CD4-positive, alpha-beta T cell treated with Interleukin-6 at 100 ng/mL for 8 hours (primary cell): ENCODE results near the gene RNF43.
A peak's percentile ranks its signal among the peaks of the same experiment; 100 is the strongest.

ENCODE experiments used
- DNase-seq: peaks from one replicate; pipeline ENCODE4 v3.0.0-alpha.2; 2020; ENCODE audit warnings: mixed read lengths, low spot score

Gene RNF43

DNA sequence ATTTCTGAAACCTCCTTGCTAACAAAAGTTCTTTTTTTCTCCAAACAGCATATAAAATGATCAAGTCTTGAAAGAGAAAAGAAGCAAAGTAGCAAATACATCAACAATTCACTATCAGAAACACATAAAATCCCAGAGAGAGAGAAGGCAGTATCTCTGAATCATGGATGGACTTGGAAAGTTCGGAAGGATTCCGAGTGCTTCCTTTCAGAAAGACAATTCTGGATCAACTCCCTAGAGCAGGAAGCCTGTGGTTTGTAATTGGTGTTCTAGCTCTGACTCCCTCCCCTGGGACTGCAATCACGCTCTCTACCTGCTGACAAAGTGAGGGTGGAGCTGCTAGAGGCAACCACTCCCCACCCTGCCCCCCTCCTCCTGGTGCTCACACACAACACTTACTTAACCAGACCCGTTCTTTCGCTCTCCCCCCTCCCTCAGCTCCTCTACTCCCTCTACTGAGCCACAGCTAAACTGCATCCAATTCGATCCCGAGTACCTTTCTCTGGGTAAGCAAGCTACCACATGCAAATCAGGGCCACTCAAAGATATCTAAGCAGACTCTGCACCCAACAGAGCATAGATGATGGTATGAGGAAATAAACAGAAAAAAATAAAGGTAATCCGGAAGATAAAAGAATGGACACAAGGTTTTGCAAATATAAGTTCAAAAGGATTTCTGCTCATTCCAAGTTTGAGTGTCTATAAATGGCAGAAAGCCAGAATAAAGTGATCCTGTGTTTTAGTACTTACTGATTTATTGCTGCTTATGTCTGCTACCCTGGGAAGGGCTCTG is at the start of gene RNF43:
TSS of gene RNF43 (minus strand) at position 235 of the 793 bp plus-strand sequence. CDS start 1,957 bp downstream, outside the sequence.
- peak; percentile 93 for DNase-seq

DNA sequence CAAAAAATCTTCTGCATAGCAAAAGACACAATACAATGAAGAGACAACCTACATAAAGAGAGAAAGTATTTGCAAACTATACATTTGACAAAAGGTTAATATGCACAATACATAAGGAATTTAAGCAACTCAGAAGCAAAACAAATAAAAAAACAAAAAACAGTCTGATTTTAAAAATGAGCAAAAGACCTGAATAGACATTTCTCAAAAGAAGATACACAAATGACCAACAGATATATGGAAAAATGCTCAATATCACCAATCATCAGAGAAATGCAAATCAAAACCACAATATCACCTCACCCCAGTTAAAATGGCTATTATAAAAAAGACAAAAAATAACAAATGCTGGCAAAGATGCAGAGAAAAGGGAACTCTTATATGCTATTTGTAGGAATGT is 38.2 kb upstream of the RNF43 start:
- no peak for DNase-seq

DNA sequence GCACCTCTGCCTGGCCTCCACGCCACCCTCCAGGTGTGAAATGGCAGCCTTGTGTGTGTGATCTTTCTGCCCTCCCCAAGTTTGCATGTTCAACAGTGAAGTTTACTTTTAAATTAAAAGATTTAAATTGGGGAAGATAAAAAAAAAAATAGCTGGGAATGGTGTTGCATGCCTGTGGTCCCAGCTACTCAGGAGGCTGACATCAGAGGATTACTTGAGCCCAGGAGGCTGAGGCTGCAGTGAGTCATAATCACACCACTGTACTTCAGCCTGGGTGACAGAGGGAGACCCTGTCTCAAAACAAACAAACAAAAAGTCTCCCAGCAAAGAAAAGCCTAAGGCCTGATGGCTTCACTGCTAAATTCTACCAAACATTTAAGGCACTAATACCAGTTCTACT is 35.4 kb upstream of the RNF43 start:
- DNase-seq, result no peak

DNA sequence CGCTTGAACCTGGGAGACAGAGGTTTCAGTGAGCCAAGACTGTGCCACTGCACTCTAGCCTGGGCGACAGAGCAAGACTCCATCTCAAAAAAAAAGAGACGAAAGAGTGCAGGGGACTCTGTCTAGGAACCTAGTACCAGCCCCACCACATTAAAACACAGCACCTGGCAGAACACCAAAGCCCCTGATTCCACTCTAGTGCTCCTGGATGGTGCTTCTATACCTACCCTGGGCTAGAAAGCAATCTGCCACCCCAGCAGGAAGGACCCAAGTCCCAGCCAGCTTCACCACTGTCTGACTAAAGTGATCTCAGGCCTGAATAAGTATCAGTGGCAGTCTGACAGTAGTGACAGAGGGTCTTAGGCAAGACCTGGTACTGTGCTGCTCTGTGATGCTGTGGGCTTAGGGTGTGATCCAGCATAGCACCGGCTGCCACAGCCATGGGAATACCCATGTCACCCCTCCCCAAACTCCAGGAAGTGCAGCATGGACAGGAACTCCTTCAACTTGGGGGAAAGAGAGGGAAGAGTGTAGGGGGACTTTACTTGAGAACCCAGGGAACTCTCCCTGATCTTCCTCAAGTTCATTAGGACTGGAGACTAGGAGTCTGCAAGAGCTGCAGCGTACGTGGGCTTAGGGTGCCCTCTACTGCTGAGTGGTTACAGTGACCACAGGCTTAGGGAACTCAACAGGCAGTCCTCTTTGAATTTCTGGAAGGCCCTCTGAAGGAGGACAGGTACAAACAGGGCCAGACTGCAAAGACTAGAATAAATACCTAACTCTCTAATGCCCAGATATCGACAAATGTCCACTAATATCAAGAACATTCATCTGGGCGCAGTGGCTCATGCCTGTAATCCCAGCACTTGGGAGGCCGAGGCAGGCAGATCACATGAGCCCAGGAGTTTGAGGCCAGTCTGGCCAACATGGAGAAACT is 30.0 kb upstream of the RNF43 start:
- peak; percentile 49 for DNase-seq

DNA sequence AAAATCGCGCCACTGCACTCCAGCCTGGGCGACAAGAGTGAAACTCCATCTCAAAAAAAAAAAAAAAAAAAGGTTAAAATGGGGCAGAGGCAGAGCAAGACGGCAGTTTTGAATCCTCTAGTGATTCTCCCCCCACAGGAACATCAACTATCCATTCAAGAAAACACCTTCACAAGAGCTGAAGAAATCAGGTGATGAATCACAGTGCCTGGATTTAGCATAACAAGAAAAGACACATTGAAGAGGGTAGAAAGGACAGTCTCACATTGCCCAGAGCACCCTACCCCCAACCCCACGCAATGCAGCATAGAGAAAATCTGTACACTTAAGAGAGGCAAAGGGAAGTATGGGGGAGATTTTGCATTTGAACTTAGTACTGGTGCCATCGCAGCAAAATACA is 28.8 kb upstream of the RNF43 start:
- DNase-seq, result no peak

DNA sequence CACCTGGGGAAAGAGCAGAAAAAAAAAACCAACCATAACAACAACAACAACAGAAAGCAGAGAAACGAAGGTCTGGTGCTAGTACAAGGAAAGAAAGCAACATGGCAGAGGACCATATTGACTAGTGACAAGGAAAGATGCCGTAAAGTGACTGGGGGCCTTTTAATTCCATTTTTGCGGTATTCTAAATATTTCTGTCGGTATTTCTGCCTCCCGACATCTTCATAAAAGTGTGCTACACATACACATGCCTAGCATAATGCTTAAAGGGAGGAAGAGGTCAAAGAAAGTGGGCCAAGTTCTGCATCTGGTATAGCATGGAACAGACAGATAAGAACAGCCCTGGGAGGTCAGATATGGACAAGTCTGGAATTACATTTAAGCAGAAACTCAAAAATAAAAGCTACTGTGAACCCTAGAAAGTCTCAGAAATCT is 19.5 kb upstream of the RNF43 start:
- DNase-seq, result no peak

DNA sequence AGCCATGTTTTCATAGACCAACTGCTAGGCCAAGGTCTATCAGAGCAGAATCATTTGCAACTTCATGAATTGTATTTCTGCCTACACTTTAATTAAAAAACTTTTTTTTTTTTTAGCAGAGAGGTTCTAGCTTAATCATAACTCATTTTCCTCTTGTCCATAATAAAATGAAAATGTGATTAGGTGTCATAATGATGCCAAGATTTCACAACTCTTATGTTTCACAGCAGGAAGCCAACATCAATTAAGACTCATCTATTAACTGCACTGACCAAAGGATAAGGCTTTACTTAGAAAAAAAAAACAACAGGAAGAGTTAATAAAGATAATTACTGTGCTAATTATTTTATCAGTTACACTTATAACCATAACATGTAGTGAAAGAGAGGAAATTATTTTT is 18.9 kb upstream of the RNF43 start:
- DNase-seq, result no peak

DNA sequence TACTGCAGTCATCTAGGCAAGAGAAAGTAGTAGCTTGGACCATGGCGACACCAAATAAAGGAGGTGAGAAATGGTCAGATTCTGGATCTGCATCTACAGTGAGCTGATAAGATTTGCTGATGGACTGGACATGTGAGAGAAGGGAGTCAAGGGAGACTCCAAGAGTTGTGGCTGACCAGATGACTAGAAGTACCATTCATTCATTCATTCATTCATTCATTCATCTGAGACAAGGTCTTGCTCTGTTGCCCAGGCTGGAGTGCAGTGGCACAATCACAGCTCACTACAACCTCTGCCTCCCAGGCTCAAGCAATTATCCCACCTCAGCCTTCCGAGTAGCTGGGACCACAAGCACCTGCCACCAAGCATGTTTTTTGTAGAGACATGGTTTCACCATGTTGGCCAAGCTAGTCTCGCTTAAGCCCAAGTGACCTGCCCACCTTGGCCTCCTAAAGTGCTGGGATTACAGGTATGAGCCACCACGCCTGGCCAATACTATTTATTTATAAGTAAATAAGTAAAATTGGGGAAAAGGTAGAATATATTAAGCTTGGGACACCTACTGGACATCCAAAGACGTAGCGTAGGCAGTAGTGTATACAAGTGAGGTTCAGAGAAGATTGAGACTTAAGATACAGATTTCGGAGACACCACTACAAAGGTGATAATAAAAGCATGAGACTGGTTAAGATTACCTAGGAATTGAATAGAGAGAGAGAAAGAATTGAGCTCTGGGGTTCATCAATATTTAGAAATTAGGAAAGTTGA is 15.7 kb upstream of the RNF43 start:
- DNase-seq, result no peak

DNA sequence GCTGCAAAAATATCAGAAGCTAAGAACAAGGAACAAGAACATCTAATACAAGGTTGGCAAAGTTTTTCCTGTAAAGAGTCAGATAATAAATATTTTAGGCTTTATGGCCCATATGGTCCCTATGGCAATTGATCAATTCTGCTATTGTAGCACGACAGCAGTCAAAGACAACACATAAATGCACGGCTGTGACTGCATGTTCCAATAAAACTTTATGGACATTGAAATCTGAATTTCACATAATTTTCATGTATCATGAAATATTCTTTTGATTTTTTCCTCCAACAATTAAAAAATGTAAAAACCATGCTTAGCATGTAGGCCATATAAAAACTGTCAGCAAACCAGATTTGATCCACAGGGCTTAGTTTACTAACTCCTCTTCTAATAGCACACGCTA is 10.5 kb upstream of the RNF43 start:
- DNase-seq, result no peak

DNA sequence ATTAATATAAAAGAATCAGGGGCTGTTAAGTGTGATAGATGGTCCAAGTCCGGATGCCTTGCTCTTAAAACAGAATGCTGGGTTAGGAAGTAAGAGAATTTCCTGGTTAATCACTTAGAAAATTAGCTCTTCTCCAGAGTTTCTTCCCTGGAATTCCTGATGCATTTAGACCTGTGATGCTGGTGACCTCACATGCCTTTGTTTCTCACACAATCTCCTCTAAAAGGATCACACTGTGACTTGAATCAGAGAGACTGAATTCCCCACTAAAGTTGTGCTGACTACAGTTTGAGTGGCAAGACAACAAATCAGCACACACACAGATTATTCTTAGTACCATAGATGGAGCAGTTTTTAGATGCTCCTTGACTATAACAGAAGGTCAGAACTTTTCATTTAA is 4.4 kb upstream of the RNF43 start:
- no peak for DNase-seq

DNA sequence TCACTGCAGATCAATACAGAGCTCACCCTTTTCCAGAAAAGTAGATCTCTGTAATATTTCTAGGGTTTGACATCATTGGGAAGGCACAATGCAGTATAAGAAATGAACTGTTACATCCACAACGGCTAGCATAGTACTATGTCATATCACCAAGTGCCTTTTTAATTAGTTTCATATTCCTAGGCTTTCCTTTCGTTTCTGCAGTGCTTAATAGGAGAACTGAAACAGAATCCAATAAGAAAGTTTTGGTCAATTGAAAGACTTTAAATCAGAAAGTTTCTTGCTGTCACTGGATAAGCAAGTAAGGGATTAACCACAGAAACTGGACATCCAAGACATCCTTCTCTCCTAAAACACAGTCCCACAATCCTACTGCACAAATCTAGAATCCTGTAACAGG is 3.5 kb upstream of the RNF43 start:
- DNase-seq, result no peak

DNA sequence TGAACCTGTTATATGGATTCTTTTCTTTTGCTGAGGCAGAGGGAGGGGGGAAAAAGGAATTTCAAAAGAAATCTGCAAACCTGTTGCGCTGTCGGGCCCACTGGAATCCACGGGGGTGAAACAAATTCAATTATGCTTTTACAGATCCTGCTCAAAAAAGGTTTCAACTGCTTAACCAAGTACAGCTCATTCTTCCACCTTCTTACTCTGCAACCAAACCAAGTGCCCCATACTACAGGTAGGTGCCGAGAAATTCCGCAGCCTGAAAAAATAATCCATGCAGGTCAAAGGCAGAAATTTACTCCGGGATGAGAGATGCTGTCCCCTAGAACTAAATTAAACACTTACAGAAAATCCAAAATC is 416 bp downstream of the RNF43 start:
- no peak for DNase-seq

DNA sequence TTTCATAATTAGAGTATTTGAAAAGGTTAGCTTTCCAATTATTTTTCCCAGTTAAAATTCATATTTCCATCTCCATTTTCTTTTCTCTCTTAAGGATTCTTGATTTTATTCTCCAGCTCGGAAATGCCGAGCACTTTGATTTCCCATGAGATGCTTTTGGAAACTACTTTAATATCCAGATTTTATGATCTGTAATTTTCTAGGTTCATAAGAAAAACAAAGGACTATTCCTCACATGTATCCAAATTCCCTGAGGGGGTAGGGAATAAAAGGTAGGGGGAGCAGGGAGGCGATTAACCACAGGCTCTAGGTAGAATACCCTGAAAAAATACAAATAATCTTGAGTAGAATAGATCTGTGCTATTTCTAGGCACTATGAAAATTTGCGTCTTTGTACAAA is 938 bp downstream of the RNF43 start:
- no peak for DNase-seq

DNA sequence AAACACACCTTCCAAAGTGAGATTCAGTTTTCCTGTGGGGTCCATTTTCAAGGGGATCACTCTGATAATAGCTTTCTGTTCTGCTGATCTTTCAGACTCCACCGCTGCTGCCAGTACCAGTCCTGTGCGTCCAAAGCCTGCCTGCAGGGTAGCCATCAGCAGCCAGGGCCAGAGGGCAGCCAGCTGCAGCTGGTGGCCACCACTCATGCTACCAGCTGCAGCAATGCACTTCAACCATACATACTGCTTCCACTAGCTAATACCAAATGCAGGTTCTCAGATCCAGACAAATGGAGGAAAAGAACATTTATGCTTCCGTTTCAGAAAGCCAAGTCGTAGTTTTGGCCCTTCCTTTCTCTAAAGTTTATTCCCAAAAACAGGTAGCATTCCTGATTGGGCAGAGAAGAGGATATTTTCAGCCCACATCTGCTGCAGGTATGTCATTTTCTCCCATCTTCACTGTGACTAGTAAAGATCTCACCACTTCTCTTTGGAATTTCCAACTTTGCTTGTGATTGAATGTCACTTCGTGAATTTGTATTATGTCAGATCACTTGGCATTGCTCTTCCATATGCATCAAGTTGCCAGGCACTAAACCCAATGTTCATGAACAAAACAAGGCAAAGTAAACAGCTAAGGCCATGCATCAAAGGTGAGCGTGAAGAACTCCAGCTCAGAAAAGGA is 1.8 kb downstream of the RNF43 start:
- no peak for DNase-seq

DNA sequence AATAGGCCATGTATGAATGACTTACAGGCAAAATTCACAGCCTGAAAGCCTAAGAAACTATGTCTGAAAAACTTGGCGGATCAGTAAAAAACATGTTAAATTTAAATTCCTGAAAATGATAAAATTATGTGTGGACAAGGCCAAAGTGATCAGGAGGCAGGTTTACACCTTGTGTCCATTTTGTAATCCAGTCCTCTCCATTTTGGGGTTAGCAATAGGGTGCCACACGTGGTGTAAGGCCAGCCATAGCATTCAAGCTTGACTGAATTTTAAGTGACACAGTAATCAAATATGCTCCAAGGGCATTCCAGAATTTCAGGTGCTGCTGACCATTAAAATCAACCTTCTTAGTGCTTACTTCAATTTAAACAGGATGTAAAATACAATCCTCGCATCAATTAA is 2.7 kb downstream of the RNF43 start:
- no peak for DNase-seq

DNA sequence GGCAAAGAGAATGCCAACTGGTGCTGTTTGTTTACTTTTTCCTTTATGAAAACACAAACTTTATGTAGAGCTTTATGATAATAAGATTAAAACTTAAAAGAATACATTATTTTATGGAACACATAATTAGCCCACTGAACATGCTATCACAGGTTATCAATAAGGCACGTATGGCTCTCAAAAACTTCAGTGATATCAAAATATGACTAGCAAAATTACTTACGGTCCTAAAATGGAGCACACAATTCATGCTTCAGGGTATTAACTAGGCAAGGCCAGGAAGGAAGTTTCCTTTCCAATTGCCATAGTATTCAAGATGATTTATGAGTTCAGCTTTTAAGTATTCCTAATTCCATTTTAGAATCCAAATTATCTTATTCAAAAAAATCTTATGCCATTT is 3.6 kb downstream of the RNF43 start:
- DNase-seq, result no peak

DNA sequence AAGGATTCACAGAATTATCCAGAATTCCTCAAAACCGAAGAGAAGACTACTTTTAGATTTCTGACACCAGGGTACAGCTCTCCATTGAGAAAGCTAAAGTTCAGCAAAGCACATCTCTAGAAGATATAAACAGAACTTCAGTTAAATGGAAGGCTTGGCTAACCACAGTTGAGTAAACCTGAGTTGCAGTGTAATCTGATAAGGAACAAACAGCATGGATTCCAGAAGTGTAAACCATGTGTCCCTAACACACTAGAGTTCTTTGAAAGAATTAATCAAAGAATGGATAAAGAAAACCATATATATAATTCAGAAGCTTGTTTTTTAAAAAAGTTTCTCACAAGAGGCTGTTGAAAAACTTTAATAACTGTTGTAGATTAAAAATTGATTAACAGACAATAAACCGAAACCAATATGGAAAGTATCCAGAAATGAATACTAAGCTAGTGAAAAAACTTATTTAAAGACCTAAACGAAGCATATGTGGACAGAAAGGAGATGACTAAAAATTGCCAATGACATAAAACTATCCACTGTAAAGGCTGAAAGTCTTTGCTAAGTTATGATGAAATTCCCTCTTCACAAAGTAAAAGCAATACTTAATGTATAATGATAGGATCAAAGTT is 4.3 kb downstream of the RNF43 start:
- no peak for DNase-seq

DNA sequence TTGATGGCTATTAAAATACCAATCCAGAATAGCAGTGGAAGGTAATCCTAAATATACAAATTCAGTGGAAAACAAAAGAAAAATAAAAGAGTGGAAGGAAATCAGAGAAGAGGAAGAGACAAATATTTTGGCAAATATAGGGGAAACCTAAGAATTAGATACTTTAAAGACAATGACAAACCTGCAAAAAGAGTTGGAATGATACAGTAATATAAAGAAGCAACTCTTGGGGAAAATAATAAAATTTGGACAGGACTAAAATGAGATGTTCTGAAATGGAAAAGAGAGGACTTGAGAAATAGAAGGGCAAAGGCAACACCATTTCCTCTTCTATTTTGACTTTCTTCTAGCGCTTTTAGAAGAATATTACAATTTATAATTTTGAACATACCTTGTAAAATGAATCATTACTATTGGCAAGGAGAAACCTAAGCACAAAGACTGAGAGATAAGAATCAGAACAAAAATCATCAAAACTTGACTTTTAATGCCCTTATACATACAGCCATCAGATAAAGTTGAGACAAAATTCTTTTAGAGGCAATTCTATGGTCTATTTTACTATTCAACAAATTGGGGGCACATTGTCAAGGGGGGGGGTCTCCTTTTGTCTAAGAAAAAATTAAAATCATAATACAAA is 5.2 kb downstream of the RNF43 start:
- no peak for DNase-seq

DNA sequence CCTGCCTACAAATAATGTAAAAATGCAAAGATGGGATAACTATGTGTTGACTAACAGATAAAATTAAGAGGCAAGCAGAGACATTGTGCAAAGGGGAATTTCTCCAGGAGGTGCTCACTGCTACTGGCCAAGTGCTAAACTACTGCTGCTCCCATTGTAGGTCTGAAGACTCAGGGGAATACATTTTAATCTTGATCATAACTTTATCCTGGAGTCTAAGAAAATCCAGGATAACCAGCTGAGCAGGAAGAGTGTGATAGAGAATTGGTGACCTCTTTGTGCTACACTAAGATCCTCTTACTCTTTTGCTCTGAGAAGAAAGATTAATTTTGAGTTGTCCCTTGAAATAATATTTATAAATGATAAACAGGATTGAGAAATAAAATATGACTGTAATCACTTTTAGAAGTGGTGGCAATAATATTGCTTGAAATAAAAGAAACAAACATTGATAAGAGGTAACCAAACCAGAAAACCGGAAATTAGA is 5.9 kb downstream of the RNF43 start:
- no peak for DNase-seq

DNA sequence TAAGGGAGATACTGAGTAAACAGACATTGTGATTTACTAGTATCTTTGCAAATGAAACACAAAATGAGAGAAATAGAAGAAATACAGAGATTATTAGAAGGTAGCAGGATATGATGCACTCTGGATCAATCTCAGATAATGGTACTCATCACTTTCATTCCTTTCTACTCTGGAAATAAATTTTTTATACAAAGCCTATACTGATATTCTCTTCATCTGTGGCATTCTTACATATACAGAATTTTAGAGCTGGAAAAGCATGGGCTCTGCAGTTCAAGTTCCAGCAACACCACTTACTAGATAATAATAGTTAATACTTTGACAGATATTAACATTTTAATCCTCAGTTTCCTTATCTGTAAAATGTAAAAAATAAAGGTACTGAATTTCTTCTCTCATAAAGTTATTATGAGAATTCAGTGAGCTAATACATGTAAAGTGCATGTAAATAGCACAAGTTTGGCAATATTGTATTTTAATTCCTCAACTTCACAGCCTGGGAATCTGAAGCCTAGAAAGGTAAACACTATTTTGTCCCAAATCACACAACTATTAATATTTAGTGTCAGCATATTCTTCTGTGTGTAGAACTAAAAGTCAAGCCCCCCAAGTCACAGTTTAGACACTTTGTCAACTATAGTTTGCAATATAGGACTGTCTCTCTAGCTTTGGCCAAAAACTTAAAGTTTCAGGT is 6.5 kb downstream of the RNF43 start:
- DNase-seq, result no peak
